DND-41 (cell line): ENCODE measurements around the gene MCRIP2.

Experiments used
- CTCF ChIP-seq: IDR thresholded peaks from 2 replicates; pipeline ENCODE4 v1.5.1; 2012; ENCODE audit warnings: borderline replicate concordance, low read length, moderate library complexity, mild to moderate bottlenecking; ENCODE audit not compliant: poor library complexity, severe bottlenecking; ENCODE audit errors: extremely low read depth
- EZH2 ChIP-seq: IDR thresholded peaks from 3 replicates; pipeline ENCODE4 v1.6.1; 2012; ENCODE audit warnings: borderline replicate concordance, low read depth, mild to moderate bottlenecking, moderate library complexity, low read length, inconsistent platforms; ENCODE audit not compliant: severe bottlenecking

GRCh38 chr16:603933-604332 lies 37.7 kb upstream of the MCRIP2 start:
- TF ChIP-seq CTCF (no peak), EZH2 (no peak)
